GM06990 (cell line): ENCODE measurements around the gene JAK1.
A peak's percentile ranks its signal among the peaks of the same experiment; 100 is the strongest.

ENCODE experiments used
- DNase-seq: peaks from one replicate; pipeline ENCODE4 v3.0.0-alpha.2; 2011; ENCODE audit not compliant: insufficient read length; ENCODE audit errors: extremely low read depth
- H3K27me3 ChIP-seq: replicated peaks from 2 replicates; pipeline ENCODE4 v1.6.0; 2011; ENCODE audit warnings: low read length; ENCODE audit not compliant: control insufficient read depth, insufficient read depth
- H3K36me3 ChIP-seq: 2 replicates; pipeline ENCODE4 v1.5.1; 2011; ENCODE audit warnings: low read length; ENCODE audit not compliant: control insufficient read depth, insufficient read depth
- H3K4me3 ChIP-seq: replicated peaks from 2 replicates; pipeline ENCODE4 v1.5.1; 2011; ENCODE audit warnings: low read depth, mild to moderate bottlenecking, control low read depth, low read length
- CTCF ChIP-seq: IDR thresholded peaks from 2 replicates; pipeline ENCODE4 v1.5.1; 2011; ENCODE audit warnings: low read length, control low read depth, mild to moderate bottlenecking, inconsistent platforms; ENCODE audit not compliant: insufficient read depth, poor library complexity, severe bottlenecking

JAK1 gene

GRCh38 chr1:64996541-64997257 lies 30.4 kb upstream of the JAK1 start:
- DNase-seq, result no peak
- Histone ChIP-seq H3K27me3 (peaks cover 2% of the 10 kb centered on the region), H3K4me3 (no peak overlapping the region), H3K36me3 (no peaks in the 10 kb centered on the region)
- no peak for TF ChIP-seq CTCF

GRCh38 chr1:64995316-64995715 lies 29.0 kb upstream of the JAK1 start:
- DNase-seq, result no peak
- no peaks in the 10 kb centered on the region for H3K27me3 ChIP-seq
- TF ChIP-seq CTCF, result no peak
- no peaks in the 10 kb centered on the region for H3K36me3 ChIP-seq
- H3K4me3 ChIP-seq, result no peak overlapping the region

- Histone ChIP-seq H3K27me3 (no peaks in the 10 kb centered on the region), H3K36me3 (no peaks in the 10 kb centered on the region), H3K4me3 (no peak overlapping the region)
- no peak for TF ChIP-seq CTCF
- DNase-seq, result peak; percentile 57
Observed at GRCh38 chr1:64986903-64987871, 20.8 kb upstream of the JAK1 start.

- no peak for TF ChIP-seq CTCF
- no peak for DNase-seq
- H3K27me3 ChIP-seq, result no peaks in the 10 kb centered on the region
- H3K36me3 ChIP-seq, result no peaks in the 10 kb centered on the region
- H3K4me3 ChIP-seq, result no peak overlapping the region
Observed at GRCh38 chr1:64984737-64985136, 18.4 kb upstream of the JAK1 start.

GRCh38 chr1:64984106-64984505 lies 17.8 kb upstream of the JAK1 start:
- Histone ChIP-seq H3K36me3 (no peaks in the 10 kb centered on the region), H3K4me3 (no peak overlapping the region), H3K27me3 (no peaks in the 10 kb centered on the region)
- TF ChIP-seq CTCF, result no peak
- no peak for DNase-seq
